ENCODE data around the gene TEX264.

DNA sequence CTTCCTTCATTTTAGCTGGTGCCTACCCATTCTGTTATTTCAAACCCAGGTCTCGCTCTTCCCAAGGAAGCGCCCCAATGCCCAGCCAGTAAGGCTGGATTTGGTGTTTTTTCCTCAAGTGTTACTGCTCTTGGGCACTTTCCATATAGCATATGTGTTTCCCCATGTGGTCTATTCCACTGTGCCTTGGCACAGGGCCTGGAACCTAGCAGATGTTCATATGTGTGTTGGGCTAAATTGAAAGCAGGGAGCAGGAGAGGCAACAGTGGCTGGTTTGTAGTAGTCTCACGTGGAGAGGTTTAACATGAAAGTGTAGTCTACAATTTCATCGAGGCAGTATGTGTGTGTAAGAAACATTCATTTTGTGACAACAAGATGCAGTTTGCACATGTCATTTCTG lies 48.2 kb upstream of the TEX264 start:
- TF ChIP-seq, protein P1, sequence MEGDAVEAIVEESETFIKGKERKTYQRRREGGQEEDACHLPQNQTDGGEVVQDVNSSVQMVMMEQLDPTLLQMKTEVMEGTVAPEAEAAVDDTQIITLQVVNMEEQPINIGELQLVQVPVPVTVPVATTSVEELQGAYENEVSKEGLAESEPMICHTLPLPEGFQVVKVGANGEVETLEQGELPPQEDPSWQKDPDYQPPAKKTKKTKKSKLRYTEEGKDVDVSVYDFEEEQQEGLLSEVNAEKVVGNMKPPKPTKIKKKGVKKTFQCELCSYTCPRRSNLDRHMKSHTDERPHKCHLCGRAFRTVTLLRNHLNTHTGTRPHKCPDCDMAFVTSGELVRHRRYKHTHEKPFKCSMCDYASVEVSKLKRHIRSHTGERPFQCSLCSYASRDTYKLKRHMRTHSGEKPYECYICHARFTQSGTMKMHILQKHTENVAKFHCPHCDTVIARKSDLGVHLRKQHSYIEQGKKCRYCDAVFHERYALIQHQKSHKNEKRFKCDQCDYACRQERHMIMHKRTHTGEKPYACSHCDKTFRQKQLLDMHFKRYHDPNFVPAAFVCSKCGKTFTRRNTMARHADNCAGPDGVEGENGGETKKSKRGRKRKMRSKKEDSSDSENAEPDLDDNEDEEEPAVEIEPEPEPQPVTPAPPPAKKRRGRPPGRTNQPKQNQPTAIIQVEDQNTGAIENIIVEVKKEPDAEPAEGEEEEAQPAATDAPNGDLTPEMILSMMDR (IDR thresholded peaks at IDR 0.05): no peak
- no peak for TF ChIP-seq EP300 (IDR thresholded peaks at IDR 0.05)
